Measurements from ENCODE around the gene DDB1.

GRCh38 chr11:61357894-61358239, 25.0 kb upstream of the DDB1 start:
- TF ChIP-seq CTCF (conservative IDR thresholded peaks at IDR 0.05 in 1 of 2, IDR thresholded peaks at IDR 0.05 in 1 of 2; ENCODE audit: extremely low read depth in 1 of 2, insufficient read depth in 1 of 2, low read depth in 1 of 2, low read length in 2 of 2) (no peak), EZH2 (IDR thresholded peaks at IDR 0.05; ENCODE audit: borderline replicate concordance, low read length) (no peak)
